HEK293 (cell line): ENCODE results near the gene TSR1.

ENCODE experiments used
- CTCF ChIA-PET: fragments of 350-600 bp; formaldehyde crosslinking; extraction: SDS; loops from one replicate; lab custom pipeline; 2021; ENCODE audit warnings: antibody characterized with exemption; lab: Yijun Ruan, JAX
- POLR2A ChIA-PET: fragments of 300-600 bp; formaldehyde crosslinking; extraction: SDS; loops from one replicate; lab custom pipeline; 2020; ENCODE audit warnings: antibody characterized with exemption, inconsistent platforms; lab: Yijun Ruan, JAX
- H3K27ac ChIP-seq: fragments of 200-500 bp; sonication (Bioruptor generic); 2 replicates; pipeline ENCODE4 v1.5.1; 2014; ENCODE audit warnings: low read depth, low read length, control low read depth, inconsistent platforms; ENCODE audit errors: extremely low read depth
- H3K36me3 ChIP-seq, 2 experiments: fragments of 200-500 bp in 1 of 2; sonication (Bioruptor generic) in 1 of 2; 1 replicate in 1 of 2; 2 replicates in 1 of 2; pipeline ENCODE4 v1.5.1; 2014 to 2017; ENCODE audit warnings: inconsistent platforms in 2 of 2, low read length in 2 of 2; ENCODE audit not compliant: control insufficient read depth in 2 of 2, insufficient read depth in 1 of 2
- H3K4me1 ChIP-seq: fragments of 200-500 bp; sonication (Bioruptor generic); 2 replicates; pipeline ENCODE4 v1.5.1; 2014; ENCODE audit warnings: mild to moderate bottlenecking, low read length, inconsistent platforms; ENCODE audit not compliant: control insufficient read depth, insufficient read depth
- H3K4me3 ChIP-seq: 2 replicates; pipeline ENCODE4 v1.5.1; 2011; ENCODE audit warnings: low read depth, mild to moderate bottlenecking, control low read depth, low read length, moderate library complexity
- H3K9me3 ChIP-seq: fragments of 200-500 bp; sonication (Bioruptor generic); 2 replicates; pipeline ENCODE4 v1.5.1; 2014; ENCODE audit warnings: low read depth, low read length, inconsistent platforms; ENCODE audit not compliant: control insufficient read depth, insufficient read depth
- PRDM1 ChIP-seq: fragments of 450-650 bp; formaldehyde crosslinking; IDR thresholded peaks from 2 replicates; pipeline ENCODE4; 2016; ENCODE audit warnings: missing biosample characterization, missing genetic modification characterization
- REPIN1 ChIP-seq: fragments of 450-650 bp; formaldehyde crosslinking; IDR thresholded peaks from 2 replicates; pipeline ENCODE4 v1.5.1; 2017; ENCODE audit warnings: missing biosample characterization, missing genetic modification characterization, low read depth
- SCRT1 ChIP-seq: fragments of 450-650 bp; formaldehyde crosslinking; IDR thresholded peaks from 2 replicates; pipeline ENCODE4 v1.5.1; 2016; ENCODE audit warnings: missing biosample characterization, missing genetic modification characterization, borderline replicate concordance
- SCRT2 ChIP-seq: fragments of 450-650 bp; formaldehyde crosslinking; IDR thresholded peaks from 2 replicates; pipeline ENCODE4 v1.5.1; 2016; ENCODE audit warnings: missing biosample characterization, missing genetic modification characterization
- YY1 ChIP-seq: fragments of 450-650 bp; formaldehyde crosslinking; IDR thresholded peaks from 2 replicates; pipeline ENCODE4 v1.5.1; 2018; ENCODE audit warnings: missing biosample characterization, missing genetic modification characterization
- ZBTB21 ChIP-seq: fragments of 450-650 bp; formaldehyde crosslinking; IDR thresholded peaks from 2 replicates; pipeline ENCODE4 v1.5.1; 2017; ENCODE audit warnings: missing biosample characterization, missing genetic modification characterization
- ZFP37 ChIP-seq: fragments of 450-650 bp; formaldehyde crosslinking; IDR thresholded peaks from 2 replicates; pipeline ENCODE4 v1.5.1; 2016; ENCODE audit warnings: missing biosample characterization, missing genetic modification characterization
- ZIC2 ChIP-seq: fragments of 450-650 bp; formaldehyde crosslinking; IDR thresholded peaks from 2 replicates; pipeline ENCODE4 v1.5.1; 2016; ENCODE audit warnings: missing biosample characterization, missing genetic modification characterization
- ZNF10 ChIP-seq: fragments of 450-650 bp; formaldehyde crosslinking; IDR thresholded peaks from 2 replicates; pipeline ENCODE4 v1.5.1; 2017; ENCODE audit warnings: missing biosample characterization, missing genetic modification characterization
- ZNF155 ChIP-seq: fragments of 450-650 bp; formaldehyde crosslinking; IDR thresholded peaks from 2 replicates; pipeline ENCODE4 v1.5.1; 2016; ENCODE audit warnings: missing biosample characterization, missing genetic modification characterization
- ZNF175 ChIP-seq: fragments of 450-650 bp; formaldehyde crosslinking; IDR thresholded peaks from 2 replicates; pipeline ENCODE4 v1.5.1; 2016; ENCODE audit warnings: missing biosample characterization, missing genetic modification characterization
- ZNF221 ChIP-seq: fragments of 450-650 bp; formaldehyde crosslinking; IDR thresholded peaks from 2 replicates; pipeline ENCODE4 v1.5.1; 2017; ENCODE audit warnings: missing biosample characterization, missing genetic modification characterization, borderline replicate concordance
- ZNF311 ChIP-seq: fragments of 450-650 bp; formaldehyde crosslinking; IDR thresholded peaks from 2 replicates; pipeline ENCODE4 v1.5.1; 2017; ENCODE audit warnings: missing biosample characterization, missing genetic modification characterization, borderline replicate concordance
- ZNF549 ChIP-seq: fragments of 450-650 bp; IDR thresholded peaks from 2 replicates; pipeline ENCODE4 v1.5.1; 2018; ENCODE audit warnings: missing biosample characterization, missing genetic modification characterization, mild to moderate bottlenecking, inconsistent platforms, moderate library complexity
- ZNF660 ChIP-seq: fragments of 450-650 bp; IDR thresholded peaks from 2 replicates; pipeline ENCODE4 v1.5.1; 2018; ENCODE audit warnings: missing biosample characterization, mild to moderate bottlenecking, missing genetic modification characterization
- ZNF701 ChIP-seq: fragments of 450-650 bp; formaldehyde crosslinking; IDR thresholded peaks from 2 replicates; pipeline ENCODE4 v1.5.1; 2016; ENCODE audit warnings: missing biosample characterization, missing genetic modification characterization
- ZNF843 ChIP-seq: fragments of 450-650 bp; formaldehyde crosslinking; IDR thresholded peaks from 2 replicates; pipeline ENCODE4 v1.5.1; 2016; ENCODE audit warnings: missing biosample characterization, missing genetic modification characterization
- TF ChIP-seq, protein P1 (sequence below): fragments of 450-650 bp; formaldehyde crosslinking; IDR thresholded peaks from 2 replicates; pipeline ENCODE4 v1.5.1; 2016; ENCODE audit warnings: missing biosample characterization, missing genetic modification characterization
- TF ChIP-seq, protein P2 (sequence below): fragments of 450-650 bp; formaldehyde crosslinking; IDR thresholded peaks from 2 replicates; pipeline ENCODE4 v1.5.0; 2017; ENCODE audit warnings: missing biosample characterization, missing genetic modification characterization, borderline replicate concordance

TSR1 gene

DNA sequence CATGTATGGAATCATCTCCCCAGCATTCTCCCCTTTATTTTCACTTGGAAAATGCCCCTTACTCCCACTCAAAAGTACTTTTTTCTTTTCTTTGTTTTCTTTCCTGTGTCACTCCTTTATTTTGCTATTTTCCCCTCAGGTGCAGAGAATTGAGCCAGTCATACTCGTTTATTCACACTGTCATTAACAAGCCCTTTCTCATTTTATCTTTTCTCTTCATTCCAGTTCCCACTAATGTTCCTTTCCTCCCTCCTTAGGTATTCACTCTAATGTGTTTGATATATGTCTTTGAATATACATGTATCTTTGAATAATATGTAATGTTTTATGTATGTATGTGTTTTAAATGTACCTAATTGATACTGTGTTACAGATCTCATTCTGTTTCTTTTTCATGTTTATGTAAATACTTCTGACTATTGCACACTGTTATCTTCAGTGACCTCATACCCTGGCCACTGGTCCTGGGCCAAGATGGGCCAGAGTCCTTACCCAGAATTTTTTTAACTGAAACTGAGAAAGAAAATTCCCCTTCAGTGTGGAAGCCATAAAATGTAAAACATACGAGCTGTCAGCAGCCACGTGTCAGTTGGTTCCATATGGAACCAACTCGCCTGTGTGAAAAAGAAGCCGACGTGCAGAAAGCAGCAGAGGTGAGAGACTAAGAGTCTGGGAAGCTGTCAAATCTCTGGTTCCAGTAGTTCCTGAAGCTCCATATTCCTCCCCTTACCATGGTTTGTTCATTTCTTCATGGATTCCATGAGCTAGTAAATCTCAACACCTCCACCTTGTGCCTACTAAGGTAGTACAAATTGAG, 26.7 kb downstream of the TSR1 start (continued):
- TF ChIP-seq, protein P1, sequence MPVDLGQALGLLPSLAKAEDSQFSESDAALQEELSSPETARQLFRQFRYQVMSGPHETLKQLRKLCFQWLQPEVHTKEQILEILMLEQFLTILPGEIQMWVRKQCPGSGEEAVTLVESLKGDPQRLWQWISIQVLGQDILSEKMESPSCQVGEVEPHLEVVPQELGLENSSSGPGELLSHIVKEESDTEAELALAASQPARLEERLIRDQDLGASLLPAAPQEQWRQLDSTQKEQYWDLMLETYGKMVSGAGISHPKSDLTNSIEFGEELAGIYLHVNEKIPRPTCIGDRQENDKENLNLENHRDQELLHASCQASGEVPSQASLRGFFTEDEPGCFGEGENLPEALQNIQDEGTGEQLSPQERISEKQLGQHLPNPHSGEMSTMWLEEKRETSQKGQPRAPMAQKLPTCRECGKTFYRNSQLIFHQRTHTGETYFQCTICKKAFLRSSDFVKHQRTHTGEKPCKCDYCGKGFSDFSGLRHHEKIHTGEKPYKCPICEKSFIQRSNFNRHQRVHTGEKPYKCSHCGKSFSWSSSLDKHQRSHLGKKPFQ (tag by site-specific recombination), result 0 out of 2 replicates have a peak, but pooled peaks have one; percentile 69
- TF ChIP-seq PRDM1 (tag by site-specific recombination), result peak; percentile 82
- TF ChIP-seq, all 188 proteins: peak for 7

DNA sequence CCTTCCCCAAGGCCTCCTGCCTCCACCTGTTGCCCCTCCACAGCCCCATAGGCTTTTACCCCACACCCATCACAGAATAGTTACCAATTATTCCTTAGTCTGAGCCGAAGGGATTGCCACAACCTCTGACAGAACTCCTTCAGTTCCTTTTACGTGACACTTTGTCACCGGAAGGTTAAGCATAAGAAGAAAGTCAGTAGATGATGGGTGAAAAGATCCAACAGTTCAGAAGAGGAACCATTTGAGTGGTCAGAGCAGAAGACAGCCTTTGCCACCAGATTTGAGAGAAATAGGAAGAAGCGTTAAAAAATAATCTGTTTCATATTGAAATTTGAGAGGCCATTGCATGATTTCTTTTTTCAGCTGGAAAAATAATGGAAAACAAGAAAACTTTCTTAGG, 31.3 kb downstream of the TSR1 start:
- ChIA-PET CTCF (interaction anchor here (0.6 to 1.1 kb wide), 6 partner anchors 31 to 648 kb away, joined by 3 to 4 read pairs (median 3); partner anchors contain the start of genes HIC1 and SGSM2), POLR2A (interaction anchor here (1.2 to 3.9 kb wide), 3 partner anchors 19 to 96 kb away, joined by 3 to 46 read pairs (median 25); partner anchors contain the start of genes MNT, SGSM2 and TSR1)
- no peak for TF ChIP-seq ZIC2 (tag by site-specific recombination)
- TF ChIP-seq REPIN1 (tag by site-specific recombination), result no peak
- TF ChIP-seq, protein P2, sequence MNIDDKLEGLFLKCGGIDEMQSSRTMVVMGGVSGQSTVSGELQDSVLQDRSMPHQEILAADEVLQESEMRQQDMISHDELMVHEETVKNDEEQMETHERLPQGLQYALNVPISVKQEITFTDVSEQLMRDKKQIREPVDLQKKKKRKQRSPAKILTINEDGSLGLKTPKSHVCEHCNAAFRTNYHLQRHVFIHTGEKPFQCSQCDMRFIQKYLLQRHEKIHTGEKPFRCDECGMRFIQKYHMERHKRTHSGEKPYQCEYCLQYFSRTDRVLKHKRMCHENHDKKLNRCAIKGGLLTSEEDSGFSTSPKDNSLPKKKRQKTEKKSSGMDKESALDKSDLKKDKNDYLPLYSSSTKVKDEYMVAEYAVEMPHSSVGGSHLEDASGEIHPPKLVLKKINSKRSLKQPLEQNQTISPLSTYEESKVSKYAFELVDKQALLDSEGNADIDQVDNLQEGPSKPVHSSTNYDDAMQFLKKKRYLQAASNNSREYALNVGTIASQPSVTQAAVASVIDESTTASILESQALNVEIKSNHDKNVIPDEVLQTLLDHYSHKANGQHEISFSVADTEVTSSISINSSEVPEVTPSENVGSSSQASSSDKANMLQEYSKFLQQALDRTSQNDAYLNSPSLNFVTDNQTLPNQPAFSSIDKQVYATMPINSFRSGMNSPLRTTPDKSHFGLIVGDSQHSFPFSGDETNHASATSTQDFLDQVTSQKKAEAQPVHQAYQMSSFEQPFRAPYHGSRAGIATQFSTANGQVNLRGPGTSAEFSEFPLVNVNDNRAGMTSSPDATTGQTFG, result no peak
- TF ChIP-seq ZNF701 (tag by site-specific recombination), result no peak
- no peak for TF ChIP-seq ZNF221 (tag by site-specific recombination)
- TF ChIP-seq ZNF843 (tag by site-specific recombination), result no peak
- no peak for TF ChIP-seq ZNF549 (tag by site-specific recombination)
- TF ChIP-seq ZNF660 (tag by site-specific recombination), result no peak
- no peak for TF ChIP-seq ZBTB21
- peak; percentile 83 for TF ChIP-seq SCRT2 (tag by site-specific recombination)
- 0 out of 2 replicates have a peak, but pooled peaks have one; percentile 11 for TF ChIP-seq SCRT1 (tag by site-specific recombination)
- TF ChIP-seq ZNF311 (tag by site-specific recombination), result no peak
- no peak for TF ChIP-seq ZNF175 (tag by site-specific recombination)
- TF ChIP-seq ZNF10, result no peak
- no peak for TF ChIP-seq ZNF155
- TF ChIP-seq ZFP37 (tag by site-specific recombination), result no peak
- TF ChIP-seq YY1, result no peak
- Histone ChIP-seq H3K36me3 (peaks cover 7 to 10% of the 10 kb centered on the region in 2 experiments), H3K9me3 (no peaks in the 10 kb centered on the region), H3K4me3 (no peak overlapping the region), H3K27ac (no peak overlapping the region), H3K4me1 (peaks cover 6% of the 10 kb centered on the region; the same call in 1 of the 2 replicates)
